Calu3 (cell line): ENCODE data around the gene THSD7B. TPM values are rescaled to one million over a fixed set of nuclear protein-coding genes. Genes with fewer than 3 reads are reported as not detected.
"Not testable (repeated sequence)": the region's sequence is repeated elsewhere in the genome, so short reads cannot be mapped to it uniquely, and the experiment has no call there.

Experiments
- BruUV-seq: library from RNA; stranded (reverse); fragments of 400-500 nt; replicated peaks from 2 replicates; lab custom pipeline; 2021; lab: Mats Ljungman, UMichigan
- CTCF ChIA-PET: fragments of 300-600 bp; sonication (Branson Sonifier 250); formaldehyde crosslinking; loops from one replicate; lab custom pipeline; 2022; ENCODE audit warnings: antibody characterized with exemption; lab: Charles Lee
- DNase-seq: peaks from one replicate; pipeline ENCODE4 v3.0.0; 2022
- H3K27ac Mint-ChIP-seq: one replicate; pipeline ENCODE4 v1.8.0; 2022; ENCODE audit warnings: mixed read lengths; ENCODE audit not compliant: unreplicated experiment
- H3K27me3 Mint-ChIP-seq: one replicate; pipeline ENCODE4 v1.8.0; 2022; ENCODE audit warnings: mixed read lengths; ENCODE audit not compliant: unreplicated experiment
- H3K36me3 Mint-ChIP-seq: one replicate; pipeline ENCODE4 v1.8.0; 2022; ENCODE audit warnings: mild to moderate bottlenecking, moderate library complexity, mixed read lengths; ENCODE audit not compliant: insufficient read depth, unreplicated experiment
- H3K4me1 Mint-ChIP-seq: one replicate; pipeline ENCODE4 v1.8.0; 2022; ENCODE audit warnings: mild to moderate bottlenecking, low read depth, mixed read lengths; ENCODE audit not compliant: unreplicated experiment
- H3K4me3 Mint-ChIP-seq: one replicate; pipeline ENCODE4 v1.8.0; 2022; ENCODE audit warnings: mild to moderate bottlenecking, low read depth, moderate library complexity, mixed read lengths; ENCODE audit not compliant: unreplicated experiment
- H3K9me3 Mint-ChIP-seq: one replicate; pipeline ENCODE4 v1.8.0; 2022; ENCODE audit warnings: low read depth, mixed read lengths; ENCODE audit not compliant: unreplicated experiment
- intact Hi-C: fragments of 100-400 bp; cut with micrococcal nuclease; formaldehyde crosslinking; loops from one replicate; pipeline ENCODE4 v1.10.0; 2022; ENCODE audit not compliant: unreplicated experiment
- total RNA-seq: library from RNA; stranded (reverse); gene quantifications from 2 replicates; pipeline ENCODE4 v1.2.3, GENCODE V29; 2022
- TF ChIP-seq, protein P1 (sequence below): fragments of 200-600 bp; IDR thresholded peaks from one replicate; pipeline ENCODE4 v1.8.0; 2022; ENCODE audit warnings: antibody characterized with exemption; ENCODE audit not compliant: unreplicated experiment

Gene THSD7B
- total RNA-seq, 1 experiment from 2014 or later: not detected

GRCh38 chr2:136751406-136751805, 13.9 kb upstream of the THSD7B start:
- BruUV-seq: no TSS peak
- H3K36me3 Mint-ChIP-seq: no peaks in the 10 kb centered on the region
- intact Hi-C loops: no loop called here
- no peak overlapping the region for H3K4me3 Mint-ChIP-seq
- TF ChIP-seq, protein P1, sequence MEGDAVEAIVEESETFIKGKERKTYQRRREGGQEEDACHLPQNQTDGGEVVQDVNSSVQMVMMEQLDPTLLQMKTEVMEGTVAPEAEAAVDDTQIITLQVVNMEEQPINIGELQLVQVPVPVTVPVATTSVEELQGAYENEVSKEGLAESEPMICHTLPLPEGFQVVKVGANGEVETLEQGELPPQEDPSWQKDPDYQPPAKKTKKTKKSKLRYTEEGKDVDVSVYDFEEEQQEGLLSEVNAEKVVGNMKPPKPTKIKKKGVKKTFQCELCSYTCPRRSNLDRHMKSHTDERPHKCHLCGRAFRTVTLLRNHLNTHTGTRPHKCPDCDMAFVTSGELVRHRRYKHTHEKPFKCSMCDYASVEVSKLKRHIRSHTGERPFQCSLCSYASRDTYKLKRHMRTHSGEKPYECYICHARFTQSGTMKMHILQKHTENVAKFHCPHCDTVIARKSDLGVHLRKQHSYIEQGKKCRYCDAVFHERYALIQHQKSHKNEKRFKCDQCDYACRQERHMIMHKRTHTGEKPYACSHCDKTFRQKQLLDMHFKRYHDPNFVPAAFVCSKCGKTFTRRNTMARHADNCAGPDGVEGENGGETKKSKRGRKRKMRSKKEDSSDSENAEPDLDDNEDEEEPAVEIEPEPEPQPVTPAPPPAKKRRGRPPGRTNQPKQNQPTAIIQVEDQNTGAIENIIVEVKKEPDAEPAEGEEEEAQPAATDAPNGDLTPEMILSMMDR: no peak
- H3K9me3 Mint-ChIP-seq: peaks cover 13% of the 10 kb centered on the region
- no peak overlapping the region for H3K27ac Mint-ChIP-seq
- DNase-seq: no peak
- H3K4me1 Mint-ChIP-seq: no peaks in the 10 kb centered on the region
- CTCF ChIA-PET: no interaction called here
- H3K27me3 Mint-ChIP-seq: no peaks in the 10 kb centered on the region

DNA sequence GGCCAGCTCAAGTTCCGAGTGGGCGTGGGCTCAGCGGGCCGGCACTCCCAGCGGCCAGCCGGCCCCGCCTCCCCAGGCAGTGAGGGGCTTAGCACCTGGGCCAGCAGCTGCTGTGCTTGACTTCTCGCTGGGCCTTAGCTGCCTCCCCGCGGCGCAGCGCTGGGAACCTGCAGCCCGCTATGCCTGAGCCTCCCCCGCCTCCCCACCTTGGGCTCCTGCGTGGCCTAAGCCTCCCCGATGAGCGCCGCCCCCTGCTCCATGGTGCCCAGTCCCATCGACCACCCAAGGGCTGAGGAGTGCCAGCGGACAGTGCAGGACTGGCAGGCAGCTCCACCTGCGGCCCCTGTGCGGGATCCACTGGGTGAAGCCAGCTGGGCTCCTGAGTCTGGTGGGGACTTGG, 6.8 kb upstream of the THSD7B start:
- intact Hi-C loops, H3K4me3 Mint-ChIP-seq, CTCF ChIA-PET, H3K27me3 Mint-ChIP-seq, H3K27ac Mint-ChIP-seq, BruUV-seq, H3K36me3 Mint-ChIP-seq, H3K4me1 Mint-ChIP-seq, DNase-seq: not testable (repeated sequence)
- H3K9me3 Mint-ChIP-seq: peaks cover 27% of the 10 kb centered on the region

DNA sequence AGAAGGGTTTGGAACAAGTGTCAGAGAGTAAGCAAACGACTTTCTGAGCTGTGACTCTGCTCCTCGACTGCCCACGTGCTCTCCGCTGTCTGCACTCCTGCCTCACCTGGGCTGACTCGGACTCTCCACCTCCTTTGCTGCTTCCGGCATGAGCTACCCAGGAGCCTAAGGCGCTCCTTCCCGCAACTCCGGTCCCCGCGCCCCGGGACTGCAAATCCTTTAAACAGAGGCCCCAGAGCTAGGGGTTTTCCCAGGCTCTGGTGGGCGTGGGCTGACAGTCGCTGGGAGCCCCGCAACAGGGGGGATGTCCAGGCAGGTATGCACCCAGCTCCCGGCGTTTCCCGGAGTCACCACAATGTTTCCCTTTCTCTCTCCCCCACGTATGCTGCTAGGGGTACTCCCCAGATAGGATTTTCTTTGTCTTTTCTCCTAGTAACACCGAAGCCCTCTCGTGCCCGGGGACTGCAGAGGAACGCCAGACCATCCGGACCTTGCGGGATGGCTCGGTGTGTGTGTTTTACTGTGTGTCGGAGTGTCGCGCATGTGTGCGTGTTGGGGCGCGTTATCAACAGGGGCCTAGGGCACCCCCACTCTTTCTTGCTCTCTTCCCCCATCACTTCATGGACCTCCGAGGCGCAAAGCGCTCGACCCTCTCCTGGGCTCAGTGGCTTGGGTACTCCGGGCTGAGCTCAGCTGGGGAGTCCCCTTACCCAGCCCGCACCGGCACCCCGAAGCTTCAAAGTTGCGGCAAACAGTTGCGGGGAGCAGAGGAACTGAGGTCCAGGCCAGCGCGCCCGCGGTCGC, 691 bp upstream of the THSD7B start:
- Mint-ChIP-seq H3K4me3 (no peak overlapping the region), H3K9me3 (peaks cover 11% of the 10 kb centered on the region), H3K36me3 (no peaks in the 10 kb centered on the region), H3K27ac (no peak overlapping the region), H3K4me1 (no peaks in the 10 kb centered on the region), H3K27me3 (no peaks in the 10 kb centered on the region)
- no peak for DNase-seq
- BruUV-seq: no TSS peak
- TF ChIP-seq, protein P1: no peak
- CTCF ChIA-PET: no interaction called here
- intact Hi-C loops: no loop called here

DNA sequence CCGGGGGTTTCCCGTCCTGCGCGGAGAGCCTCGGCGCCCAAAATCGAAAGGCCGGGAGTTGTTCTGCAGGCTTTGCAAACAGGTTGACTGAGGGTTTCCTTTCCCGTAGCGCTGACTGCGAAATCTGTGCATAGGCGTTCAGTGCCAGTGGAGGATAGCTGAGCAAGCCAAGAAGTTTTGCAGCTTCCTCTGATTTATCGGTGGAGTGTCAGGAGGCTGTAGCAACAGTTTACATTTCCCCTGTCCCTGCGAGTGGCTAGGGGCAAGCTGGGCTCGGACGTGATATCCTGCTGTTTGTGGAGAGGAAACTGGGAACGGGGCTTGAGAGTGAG, 694 bp downstream of the THSD7B start:
- H3K4me3 Mint-ChIP-seq: no peak overlapping the region
- intact Hi-C loops: no loop called here
- no peaks in the 10 kb centered on the region for H3K27me3 Mint-ChIP-seq
- no peak for DNase-seq
- no peak overlapping the region for H3K27ac Mint-ChIP-seq
- TF ChIP-seq, protein P1: no peak
- no TSS peak for BruUV-seq
- H3K36me3 Mint-ChIP-seq: no peaks in the 10 kb centered on the region
- H3K9me3 Mint-ChIP-seq: peaks cover 7% of the 10 kb centered on the region
- no peaks in the 10 kb centered on the region for H3K4me1 Mint-ChIP-seq
- CTCF ChIA-PET: interaction anchor here (0.7 kb wide), 1 partner anchor 98 kb away, joined by 3 read pairs; no protein-coding TSS in a partner anchor

- no peak overlapping the region for H3K4me3 Mint-ChIP-seq
- intact Hi-C loops: no loop called here
- TF ChIP-seq, protein P1: no peak
- no peak for DNase-seq
- CTCF ChIA-PET: no interaction called here
- no peaks in the 10 kb centered on the region for H3K36me3 Mint-ChIP-seq
- peaks cover 8% of the 10 kb centered on the region for H3K9me3 Mint-ChIP-seq
- no peaks in the 10 kb centered on the region for H3K27me3 Mint-ChIP-seq
- BruUV-seq: no TSS peak
- no peaks in the 10 kb centered on the region for H3K4me1 Mint-ChIP-seq
- H3K27ac Mint-ChIP-seq: no peak overlapping the region
Measured at GRCh38 chr2:136767030-136767429, 1.7 kb downstream of the THSD7B start.
